CD4-positive, alpha-beta T cell (primary cell): ENCODE data around the gene CACNA1D. TPM values are rescaled to one million over a fixed set of nuclear protein-coding genes. Genes with fewer than 3 reads are reported as not detected.

Experiments used
- ATAC-seq: fragments of 200-7000 bp; cut with Tn5 transposase; one replicate; pipeline ENCODE4 v1.10.0; 2022; ENCODE audit warnings: mild to moderate bottlenecking; ENCODE audit not compliant: poor library complexity
- CTCF ChIA-PET: fragments of 350-600 bp; sonication (Branson Sonifier 250); formaldehyde crosslinking; loops from one replicate; lab custom pipeline; 2021; ENCODE audit warnings: antibody characterized with exemption, inconsistent platforms; lab: Charles Lee
- POLR2A ChIA-PET: fragments of 350-600 bp; sonication (Branson Sonifier 250); formaldehyde crosslinking; loops from one replicate; lab custom pipeline; 2021; ENCODE audit warnings: antibody characterized with exemption, inconsistent platforms; lab: Charles Lee
- DNase-seq, 14 experiments: peaks; one replicate each; pipeline ENCODE4 v3.0.0-alpha.2; 2013 to 2020; ENCODE audit warnings: mixed read lengths in 2 of 14
- H3K27ac ChIP-seq, 2 donors: one replicate each; pipeline versions ENCODE4 v1.5.1 to v1.7.0; 2013; ENCODE audit warnings: low read length in 2 of 2, low read depth in 1 of 2, mild to moderate bottlenecking in 1 of 2
- H3K27me3 ChIP-seq, 2 experiments: 1 replicate in 1 of 2; 2 replicates in 1 of 2; pipeline versions ENCODE4 v1.6.1 to v1.7.0; 2013; ENCODE audit warnings: low read length in 2 of 2, control low read depth in 1 of 2, mild to moderate bottlenecking in 1 of 2, moderate library complexity in 1 of 2; ENCODE audit not compliant: insufficient read depth in 2 of 2, control insufficient read depth in 1 of 2
- H3K36me3 ChIP-seq: one replicate; pipeline ENCODE4 v1.6.1; 2013; ENCODE audit warnings: low read length, control low read depth; ENCODE audit not compliant: insufficient read depth
- H3K4me1 ChIP-seq: one replicate; pipeline ENCODE4 v1.6.1; 2013; ENCODE audit warnings: low read length, control low read depth; ENCODE audit not compliant: insufficient read depth
- H3K4me3 ChIP-seq: one replicate; pipeline ENCODE4 v1.5.1; 2013; ENCODE audit warnings: mild to moderate bottlenecking, low read length, moderate library complexity
- H3K9me3 ChIP-seq, 2 experiments: 1 replicate in 1 of 2; 2 replicates in 1 of 2; pipeline versions ENCODE4 v1.6.1 to v1.7.0; 2013; ENCODE audit warnings: low read length in 2 of 2, mild to moderate bottlenecking in 2 of 2, control low read depth in 1 of 2, moderate library complexity in 1 of 2; ENCODE audit not compliant: control insufficient read depth in 1 of 2, insufficient read depth in 1 of 2
- H3K27ac Mint-ChIP-seq: one replicate; pipeline ENCODE4 v1.8.0; 2020; ENCODE audit warnings: mixed read lengths
- H3K27me3 Mint-ChIP-seq: one replicate; pipeline ENCODE4 v1.8.0; 2021; ENCODE audit warnings: mixed read lengths
- H3K36me3 Mint-ChIP-seq: one replicate; pipeline ENCODE4 v1.8.0; 2021; ENCODE audit warnings: low read depth, mixed read lengths
- H3K4me1 Mint-ChIP-seq: one replicate; pipeline ENCODE4 v1.8.0; 2021; ENCODE audit warnings: low read depth, mixed read lengths
- H3K4me3 Mint-ChIP-seq: one replicate; pipeline ENCODE4 v1.8.0; 2020; ENCODE audit warnings: mild to moderate bottlenecking, mixed read lengths
- H3K9me3 Mint-ChIP-seq: one replicate; pipeline ENCODE4 v1.8.0; 2020; ENCODE audit warnings: mixed read lengths
- CTCF ChIP-seq: fragments of 200-600 bp; IDR thresholded peaks from one replicate; pipeline ENCODE4 v1.8.0; 2022; ENCODE audit warnings: antibody characterized with exemption, mild to moderate bottlenecking
- intact Hi-C, 2 experiments: fragments of 100-400 bp; cut with DNase I in 1 of 2; cut with micrococcal nuclease in 1 of 2; formaldehyde crosslinking; loops; one replicate each; pipeline versions ENCODE4 v1.15.1 to v1.9.0; 2023 to 2025; cut with DNase I, micrococcal nuclease
- total RNA-seq, 174 experiments: library from RNA in 2 of 174; stranded (reverse) in 2 of 174; gene quantifications; one replicate each; pipeline ENCODE4 v1.2.3 and lab custom pipeline; 2021 to 2026

CACNA1D gene
- total RNA-seq, 2 experiments from 2014 or later, result not detected

GRCh38 chr3:53613125-53613524 is 118.7 kb downstream of the CACNA1D start:
- Mint-ChIP-seq H3K4me3 (no peak overlapping the region), H3K36me3 (no peaks in the 10 kb centered on the region), H3K4me1 (no peaks in the 10 kb centered on the region), H3K27ac (no peak overlapping the region), H3K9me3 (peaks cover 3% of the 10 kb centered on the region), H3K27me3 (peaks cover 29% of the 10 kb centered on the region)
- intact Hi-C loops, result no loop called here
- H3K27ac ChIP-seq, result no peak overlapping the region
- peaks cover 6 to 8% of the 10 kb centered on the region in 2 experiments for H3K27me3 ChIP-seq
- CTCF ChIA-PET, result no interaction called here
- no peak for TF ChIP-seq CTCF
- H3K9me3 ChIP-seq, result no peaks in the 10 kb centered on the region
- DNase-seq (peak in 2 of 14 experiments; percentile 17 to 20), ATAC-seq (no peak)
- H3K36me3 ChIP-seq, result no peaks in the 10 kb centered on the region
- no peaks in the 10 kb centered on the region for H3K4me1 ChIP-seq
- POLR2A ChIA-PET, result no interaction called here
- no peak overlapping the region for H3K4me3 ChIP-seq

DNA sequence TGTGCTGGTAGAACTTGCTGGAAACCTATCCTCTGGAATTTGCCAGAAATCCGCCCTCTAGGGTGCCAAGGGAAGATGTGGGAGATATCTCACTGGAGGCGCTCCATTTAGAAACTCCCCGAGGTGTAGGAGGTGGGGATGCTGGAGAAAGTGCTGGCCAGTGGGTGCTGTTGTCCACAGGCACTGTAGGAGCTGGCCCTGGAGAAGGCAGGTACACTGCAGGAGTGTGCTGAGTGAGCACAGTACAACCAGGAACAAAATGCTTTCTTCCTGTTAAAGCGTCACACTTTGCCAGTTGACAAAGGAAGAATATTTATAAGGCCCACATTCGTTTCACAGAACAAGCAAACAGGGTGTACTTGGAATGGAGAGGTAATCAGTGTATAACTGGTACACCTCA is 119.9 kb downstream of the CACNA1D start:
- Histone ChIP-seq H3K9me3 (no peaks in the 10 kb centered on the region), H3K36me3 (no peaks in the 10 kb centered on the region), H3K4me3 (no peak overlapping the region), H3K27me3 (peaks cover 6 to 8% of the 10 kb centered on the region in 2 experiments), H3K27ac (no peak overlapping the region), H3K4me1 (no peaks in the 10 kb centered on the region)
- H3K9me3 Mint-ChIP-seq, result no peaks in the 10 kb centered on the region
- ChIA-PET CTCF (no interaction called here), POLR2A (no interaction called here)
- DNase-seq (no peak), ATAC-seq (no peak)
- intact Hi-C loops, result no loop called here
- H3K27ac Mint-ChIP-seq, result no peak overlapping the region
- H3K4me1 Mint-ChIP-seq, result no peaks in the 10 kb centered on the region
- no peak overlapping the region for H3K4me3 Mint-ChIP-seq
- peaks cover 37% of the 10 kb centered on the region for H3K27me3 Mint-ChIP-seq
- TF ChIP-seq CTCF, result no peak
- H3K36me3 Mint-ChIP-seq, result no peaks in the 10 kb centered on the region

GRCh38 chr3:53616321-53616720 is 121.9 kb downstream of the CACNA1D start:
- Mint-ChIP-seq H3K36me3 (no peaks in the 10 kb centered on the region), H3K9me3 (no peaks in the 10 kb centered on the region), H3K4me3 (no peak overlapping the region), H3K4me1 (no peaks in the 10 kb centered on the region), H3K27me3 (peaks cover 46% of the 10 kb centered on the region), H3K27ac (no peak overlapping the region)
- no peak for TF ChIP-seq CTCF
- Histone ChIP-seq H3K4me3 (no peak overlapping the region), H3K4me1 (no peaks in the 10 kb centered on the region), H3K9me3 (no peaks in the 10 kb centered on the region), H3K27ac (no peak overlapping the region), H3K27me3 (peaks cover 11 to 12% of the 10 kb centered on the region in 2 experiments), H3K36me3 (no peaks in the 10 kb centered on the region)
- DNase-seq (no peak), ATAC-seq (no peak)
- ChIA-PET POLR2A (no interaction called here), CTCF (no interaction called here)
- intact Hi-C loops, result no loop called here
